ENCODE data around the gene MARF1.

GRCh38 chr16:15650698-15651171, 7.8 kb upstream of the MARF1 start:
- no peak for TF ChIP-seq CTCF (IDR thresholded peaks at IDR 0.05)
- TF ChIP-seq POLR2A (IDR thresholded peaks at IDR 0.05), result no peak

Measured in uterus (tissue), 2 donors.